Measurements from ENCODE around the gene SLC35E3. TPM values are rescaled to one million over a fixed set of nuclear protein-coding genes. Genes with fewer than 3 reads are reported as not detected.

SLC35E3 gene
- polyA plus RNA-seq, 1 of the 3 experiments (the other 2 are of a cell fraction): 5.7 TPM

- Histone ChIP-seq H3K9me3 (no peaks in the 10 kb centered on the region), H3F3A (replicated peaks; ENCODE audit: insufficient read depth) (no peaks in the 10 kb centered on the region), H4K20me1 (ENCODE audit: insufficient read depth) (no peaks in the 10 kb centered on the region), H2AFZ (ENCODE audit: low read depth) (no peak overlapping the region), H3K79me2 (ENCODE audit: insufficient read depth) (no peaks in the 10 kb centered on the region), H3K4me3 (ENCODE audit: low read depth in 2 of 2, low read length in 1 of 2) (no peak overlapping the region), H3K27ac (ENCODE audit: low read depth in 2 of 2, low read length in 1 of 2) (no peak overlapping the region), H3K9ac (no peak overlapping the region), H3K9me2 (no peaks in the 10 kb centered on the region), H3K27me3 (ENCODE audit: insufficient read depth) (no peaks in the 10 kb centered on the region), H3K4me1 (ENCODE audit: control insufficient read depth in 1 of 2, insufficient read depth in 2 of 2, low read depth in 1 of 2, low read length in 1 of 2) (no peaks in the 10 kb centered on the region), H3K4me2 (no peak overlapping the region), H3K36me3 (replicated peaks in 1 of 2; ENCODE audit: control insufficient read depth in 1 of 2, insufficient read depth in 2 of 2, low read length in 1 of 2) (peaks cover 10 to 31% of the 10 kb centered on the region in 2 experiments)
- TF ChIP-seq MEF2A (IDR thresholded peaks at IDR 0.05; ENCODE audit: borderline replicate concordance, low read depth): no peak
- TF ChIP-seq GATA2 (CRISPR knock-in tag; IDR thresholded peaks at IDR 0.05): no peak
- TF ChIP-seq FOSL2 (IDR thresholded peaks at IDR 0.05; ENCODE audit: borderline replicate concordance, low read depth): no peak
- TF ChIP-seq NRF1 (IDR thresholded peaks at IDR 0.05; ENCODE audit: low read depth, low read length): no peak
- TF ChIP-seq RAD21 (IDR thresholded peaks at IDR 0.05; ENCODE audit: low read length): no peak
- TF ChIP-seq ELF1 (IDR thresholded peaks at IDR 0.05): no peak
- no peak for TF ChIP-seq TCF12 (IDR thresholded peaks at IDR 0.05)
- TF ChIP-seq FOXM1 (IDR thresholded peaks at IDR 0.05; ENCODE audit: low read depth): no peak
- TF ChIP-seq PBX3 (IDR thresholded peaks at IDR 0.05): no peak
- no peak for TF ChIP-seq TEAD4 (IDR thresholded peaks at IDR 0.05; ENCODE audit: borderline replicate concordance, insufficient read depth)
- no peak for TF ChIP-seq FOXJ3 (CRISPR knock-in tag; IDR thresholded peaks at IDR 0.05)
- no peak for TF ChIP-seq REST (IDR thresholded peaks at IDR 0.05; ENCODE audit: low read depth, low read length)
- TF ChIP-seq EZH2phosphoT487 (IDR thresholded peaks at IDR 0.05; ENCODE audit: borderline replicate concordance, low read depth): no peak
- no peak for TF ChIP-seq MXI1 (IDR thresholded peaks at IDR 0.05; ENCODE audit: low read depth, low read length)
- no peak for TF ChIP-seq CTCF (IDR thresholded peaks at IDR 0.05)
- no peak for TF ChIP-seq GABPA (IDR thresholded peaks at IDR 0.05; ENCODE audit: low read depth)
- no peak for TF ChIP-seq RXRA (IDR thresholded peaks at IDR 0.05; ENCODE audit: borderline replicate concordance, low read depth)
- no peak for TF ChIP-seq CHD2 (IDR thresholded peaks at IDR 0.05; ENCODE audit: low read length, partially characterized antibody)
- TF ChIP-seq ZBTB33 (IDR thresholded peaks at IDR 0.05; ENCODE audit: borderline replicate concordance, low read depth): no peak
- no peak for TF ChIP-seq USF1 (IDR thresholded peaks at IDR 0.05; ENCODE audit: borderline replicate concordance, low read depth)
- CTCF ChIA-PET: no interaction called here
- no peak for DNase-seq
- POLR2A ChIA-PET: interaction anchor here (0.5 kb wide), 1 partner anchor 15 kb away, joined by 4 read pairs; no protein-coding TSS in a partner anchor
- WGBS (ENCODE audit: low lambda C conversion rate): 100% methylated on average over 3 of the region's 3 CpGs
These were observed 16.7 kb downstream of the SLC35E3 start for GRCh38 chr12:68762691-68763090.
